ENCODE data around the gene CCDC121. TPM values are rescaled to one million over a fixed set of nuclear protein-coding genes. Genes with fewer than 3 reads are reported as not detected.
A peak's percentile ranks its signal among the peaks of the same experiment; 100 is the strongest.
"Not testable (repeated sequence)": the region's sequence is repeated elsewhere in the genome, so short reads cannot be mapped to it uniquely, and the experiment has no call there.

Gene CCDC121
- total and polyA plus RNA-seq, 10 of the 15 experiments (the other 5 are each of a cell fraction or from before 2014, with no cell fraction given) = 0.34 to 1.2 (median 0.63) TPM

DNA sequence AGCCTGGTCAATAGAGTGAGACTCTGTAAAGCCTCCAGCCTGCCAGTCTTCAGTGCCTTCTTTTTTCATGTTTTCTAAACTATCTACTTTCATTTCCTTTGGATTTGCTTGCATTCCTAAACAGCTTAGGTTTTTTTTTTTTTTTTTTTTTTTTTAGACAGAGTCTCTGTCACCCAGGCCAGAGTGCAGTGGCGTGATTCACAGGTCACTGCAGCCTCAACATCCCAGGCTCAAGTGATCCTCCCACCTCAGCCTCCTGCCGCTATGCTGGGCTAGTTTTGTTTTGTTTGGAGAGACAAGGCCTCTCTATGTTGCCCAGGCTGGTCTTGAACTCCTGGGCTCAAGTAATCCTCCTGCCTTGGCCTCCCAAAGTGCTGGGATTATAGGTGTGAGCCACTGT is 1.4 kb upstream of the CCDC121 start:
- H3K9ac ChIP-seq (ENCODE audit: control insufficient read depth, insufficient read depth, low read length); H4K20me1 ChIP-seq (ENCODE audit: control insufficient read depth, insufficient read depth); H2AFZ ChIP-seq (ENCODE audit: control insufficient read depth, low read depth, low read length); CTCF ChIA-PET; ATAC-seq; BruUV-seq (replicated peaks); FAIRE-seq; H3K27ac ChIP-seq (ENCODE audit: control insufficient read depth, insufficient read depth); H3K4me2 ChIP-seq (ENCODE audit: control insufficient read depth, insufficient read depth); RAD21 ChIA-PET (ENCODE audit: unreplicated experiment); DNase-seq (ENCODE audit: low read depth, low spot score); H3K4me1 ChIP-seq (ENCODE audit: control insufficient read depth, insufficient read depth, low read length); in situ Hi-C loops (cut with MboI); H3K9me3 ChIP-seq (replicated peaks; ENCODE audit: control insufficient read depth, insufficient read depth, low read length); H3K27me3 ChIP-seq (replicated peaks in 1 of 2; ENCODE audit: control insufficient read depth in 2 of 2, insufficient read depth in 2 of 2, low read length in 1 of 2); H3K4me3 ChIP-seq; intact Hi-C loops (cut with micrococcal nuclease; ENCODE audit: unreplicated experiment); H3K79me2 ChIP-seq (ENCODE audit: control insufficient read depth, insufficient read depth, low read length): not testable (repeated sequence)
- SMC1A ChIA-PET (ENCODE audit: uncharacterized antibody, unreplicated experiment) = interaction anchor here (0.6 kb wide), 1 partner anchor 35 kb away, joined by 3 read pairs; no protein-coding TSS in a partner anchor
- H3K36me3 ChIP-seq (ENCODE audit: control insufficient read depth in 2 of 2, insufficient read depth in 2 of 2, low read length in 1 of 2) = peaks cover 0 to 14% of the 10 kb centered on the region in 2 experiments; a peak in 2 of 4 replicates
- WGBS (ENCODE audit: insufficient coverage, insufficient replicate concordance, low lambda C conversion rate, missing lambda C conversion rate) = 100% methylated on average over 2 of the region's 2 CpGs
- POLR2A ChIA-PET = interaction anchor here (0.7 kb wide), 1 partner anchor 16 kb away, joined by 3 read pairs; no protein-coding TSS in a partner anchor

DNA sequence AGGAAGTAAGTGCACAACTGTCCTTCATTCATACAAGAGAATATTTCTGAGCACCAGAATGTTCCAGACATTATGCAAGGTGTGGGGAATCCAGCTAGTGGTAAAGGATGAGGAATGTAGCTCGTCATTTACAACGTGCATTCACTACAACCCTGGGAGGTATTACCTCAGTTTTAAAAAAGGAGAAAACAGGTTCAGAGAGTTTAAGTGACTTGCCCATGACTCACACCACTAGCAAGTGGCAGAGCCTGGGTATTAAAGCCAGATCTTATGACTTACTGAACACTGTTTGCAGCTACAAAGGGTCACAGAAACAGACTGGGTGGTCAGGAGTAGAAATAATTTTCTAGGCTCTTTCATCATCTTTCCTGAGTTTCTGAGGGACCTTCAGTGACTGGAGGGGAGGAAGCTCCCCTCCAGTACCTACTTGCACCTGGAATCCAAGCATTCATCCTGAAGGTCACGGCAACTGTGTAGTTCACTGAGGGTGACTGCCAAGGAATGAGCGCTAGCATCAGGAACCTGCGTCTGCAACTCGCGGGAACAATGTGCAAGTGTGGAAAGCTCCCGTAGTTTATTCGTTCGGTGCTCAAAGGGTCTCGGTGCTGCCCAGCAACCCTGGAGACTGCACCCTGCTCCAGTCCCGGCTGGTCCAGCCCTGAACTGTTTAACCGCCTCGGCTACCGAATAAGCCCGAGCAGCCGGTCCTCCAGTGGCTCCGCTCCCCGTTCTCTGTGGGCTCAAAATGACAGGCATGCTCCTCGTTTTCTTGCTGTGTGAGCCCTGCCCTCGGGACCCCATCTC is 647 bp downstream of the CCDC121 start:
- RAD21 ChIA-PET (ENCODE audit: unreplicated experiment) = interaction anchor here (0.5 to 1.9 kb wide), 7 partner anchors 19 to 219 kb away, joined by 3 to 5 read pairs (median 3); partner anchors contain the start of genes NRBP1, PPM1G and ZNF512
- CTCF ChIA-PET = interaction anchor here (0.6 to 4.3 kb wide), 6 partner anchors 36 to 545 kb away, joined by 3 to 34 read pairs (median 4); partner anchors contain the start of gene NRBP1
- Histone ChIP-seq H3K27me3 (replicated peaks in 1 of 2; ENCODE audit: control insufficient read depth in 2 of 2, insufficient read depth in 2 of 2, low read length in 1 of 2) (no peaks in the 10 kb centered on the region), H3K9me3 (replicated peaks; ENCODE audit: control insufficient read depth, insufficient read depth, low read length) (no peaks in the 10 kb centered on the region), H3K4me2 (ENCODE audit: control insufficient read depth, insufficient read depth) (peak overlapping the region; percentile 46), H3K9ac (ENCODE audit: control insufficient read depth, insufficient read depth, low read length) (peak overlapping the region; percentile 89; the same call in 1 of the 2 replicates), H3K27ac (ENCODE audit: control insufficient read depth, insufficient read depth) (no peak overlapping the region), H4K20me1 (ENCODE audit: control insufficient read depth, insufficient read depth) (no peaks in the 10 kb centered on the region), H3K4me1 (ENCODE audit: control insufficient read depth, insufficient read depth, low read length) (peaks cover 7% of the 10 kb centered on the region), H3K79me2 (ENCODE audit: control insufficient read depth, insufficient read depth, low read length) (peaks cover 10% of the 10 kb centered on the region), H2AFZ (ENCODE audit: control insufficient read depth, low read depth, low read length) (peak overlapping the region; percentile 96), H3K4me3 (peak overlapping the region; percentile 95), H3K36me3 (ENCODE audit: control insufficient read depth in 2 of 2, insufficient read depth in 2 of 2, low read length in 1 of 2) (peaks cover 0 to 11% of the 10 kb centered on the region in 2 experiments; a peak in 2 of 4 replicates)
- DNase-seq (ENCODE audit: low read depth, low spot score) (no peak), FAIRE-seq (no peak), ATAC-seq (peak; percentile 60)
- in situ Hi-C loops (cut with MboI) = no loop called here
- WGBS (ENCODE audit: insufficient coverage, insufficient replicate concordance, low lambda C conversion rate, missing lambda C conversion rate) = 0% methylated on average over 19 of the region's 21 CpGs
- SMC1A ChIA-PET (ENCODE audit: uncharacterized antibody, unreplicated experiment) = interaction anchor here (1.0 to 2.6 kb wide), 8 partner anchors 8 to 325 kb away, joined by 3 to 9 read pairs (median 3); partner anchors contain the start of gene PPM1G
- intact Hi-C loops (cut with micrococcal nuclease; ENCODE audit: unreplicated experiment) = loop anchor here (5.0 kb wide), 1 partner anchor 46 kb away; the partner anchor contains the start of gene ZNF512
- TF ChIP-seq CBX5 (IDR thresholded peaks at IDR 0.05; ENCODE audit: low read depth) (no peak), SRF (IDR thresholded peaks at IDR 0.05; ENCODE audit: low read depth in 2 of 2, low read length in 2 of 2) (no peak), MTA3 (IDR thresholded peaks at IDR 0.05; ENCODE audit: borderline replicate concordance, low read length) (0 out of 2 replicates have a peak, but pooled peaks have one; percentile 4), POLR2AphosphoS5 (IDR thresholded peaks at IDR 0.05; ENCODE audit: low read length) (no peak), TCF3 (IDR thresholded peaks at IDR 0.05; ENCODE audit: borderline replicate concordance, insufficient read depth, low read depth, low read length) (no peak), POLR2A (IDR thresholded peaks at IDR 0.05; ENCODE audit: low read depth, low read length) (no peak)
- TF ChIP-seq, protein P1, sequence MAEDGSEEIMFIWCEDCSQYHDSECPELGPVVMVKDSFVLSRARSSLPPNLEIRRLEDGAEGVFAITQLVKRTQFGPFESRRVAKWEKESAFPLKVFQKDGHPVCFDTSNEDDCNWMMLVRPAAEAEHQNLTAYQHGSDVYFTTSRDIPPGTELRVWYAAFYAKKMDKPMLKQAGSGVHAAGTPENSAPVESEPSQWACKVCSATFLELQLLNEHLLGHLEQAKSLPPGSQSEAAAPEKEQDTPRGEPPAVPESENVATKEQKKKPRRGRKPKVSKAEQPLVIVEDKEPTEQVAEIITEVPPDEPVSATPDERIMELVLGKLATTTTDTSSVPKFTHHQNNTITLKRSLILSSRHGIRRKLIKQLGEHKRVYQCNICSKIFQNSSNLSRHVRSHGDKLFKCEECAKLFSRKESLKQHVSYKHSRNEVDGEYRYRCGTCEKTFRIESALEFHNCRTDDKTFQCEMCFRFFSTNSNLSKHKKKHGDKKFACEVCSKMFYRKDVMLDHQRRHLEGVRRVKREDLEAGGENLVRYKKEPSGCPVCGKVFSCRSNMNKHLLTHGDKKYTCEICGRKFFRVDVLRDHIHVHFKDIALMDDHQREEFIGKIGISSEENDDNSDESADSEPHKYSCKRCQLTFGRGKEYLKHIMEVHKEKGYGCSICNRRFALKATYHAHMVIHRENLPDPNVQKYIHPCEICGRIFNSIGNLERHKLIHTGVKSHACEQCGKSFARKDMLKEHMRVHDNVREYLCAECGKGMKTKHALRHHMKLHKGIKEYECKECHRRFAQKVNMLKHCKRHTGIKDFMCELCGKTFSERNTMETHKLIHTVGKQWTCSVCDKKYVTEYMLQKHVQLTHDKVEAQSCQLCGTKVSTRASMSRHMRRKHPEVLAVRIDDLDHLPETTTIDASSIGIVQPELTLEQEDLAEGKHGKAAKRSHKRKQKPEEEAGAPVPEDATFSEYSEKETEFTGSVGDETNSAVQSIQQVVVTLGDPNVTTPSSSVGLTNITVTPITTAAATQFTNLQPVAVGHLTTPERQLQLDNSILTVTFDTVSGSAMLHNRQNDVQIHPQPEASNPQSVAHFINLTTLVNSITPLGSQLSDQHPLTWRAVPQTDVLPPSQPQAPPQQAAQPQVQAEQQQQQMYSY (CRISPR knock-in tag; IDR thresholded peaks at IDR 0.05) = no peak
- TF ChIP-seq, protein P2, sequence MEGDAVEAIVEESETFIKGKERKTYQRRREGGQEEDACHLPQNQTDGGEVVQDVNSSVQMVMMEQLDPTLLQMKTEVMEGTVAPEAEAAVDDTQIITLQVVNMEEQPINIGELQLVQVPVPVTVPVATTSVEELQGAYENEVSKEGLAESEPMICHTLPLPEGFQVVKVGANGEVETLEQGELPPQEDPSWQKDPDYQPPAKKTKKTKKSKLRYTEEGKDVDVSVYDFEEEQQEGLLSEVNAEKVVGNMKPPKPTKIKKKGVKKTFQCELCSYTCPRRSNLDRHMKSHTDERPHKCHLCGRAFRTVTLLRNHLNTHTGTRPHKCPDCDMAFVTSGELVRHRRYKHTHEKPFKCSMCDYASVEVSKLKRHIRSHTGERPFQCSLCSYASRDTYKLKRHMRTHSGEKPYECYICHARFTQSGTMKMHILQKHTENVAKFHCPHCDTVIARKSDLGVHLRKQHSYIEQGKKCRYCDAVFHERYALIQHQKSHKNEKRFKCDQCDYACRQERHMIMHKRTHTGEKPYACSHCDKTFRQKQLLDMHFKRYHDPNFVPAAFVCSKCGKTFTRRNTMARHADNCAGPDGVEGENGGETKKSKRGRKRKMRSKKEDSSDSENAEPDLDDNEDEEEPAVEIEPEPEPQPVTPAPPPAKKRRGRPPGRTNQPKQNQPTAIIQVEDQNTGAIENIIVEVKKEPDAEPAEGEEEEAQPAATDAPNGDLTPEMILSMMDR (IDR thresholded peaks at IDR 0.05 in 2 of 3, conservative IDR thresholded peaks at IDR 0.05 in 1 of 3; ENCODE audit: control insufficient read depth in 2 of 3, extremely low read depth in 1 of 3, insufficient read depth in 1 of 3, low read depth in 3 of 3, low read length in 3 of 3) = no peak
- POLR2A ChIA-PET = interaction anchor here (1.0 to 1.7 kb wide), 6 partner anchors 35 to 305 kb away, joined by 3 to 5 read pairs (median 4); partner anchors contain the start of genes MPV17, NRBP1, SLC4A1AP and SUPT7L
- BruUV-seq (replicated peaks) = TSS peak; percentile 83

All from GM12878 (cell line).